Sigmoid colon (tissue), 7 donors: ENCODE measurements around the gene MRGPRF. TPM values are rescaled to one million over a fixed set of nuclear protein-coding genes. Genes with fewer than 3 reads are reported as not detected.
"Not testable (repeated sequence)": the region's sequence is repeated elsewhere in the genome, so short reads cannot be mapped to it uniquely, and the experiment has no call there.

Source experiments
- DNase-seq: peaks from one replicate; pipeline ENCODE4 v3.0.0-alpha.2; 2019
- H3K27ac ChIP-seq, 4 donors: fragments of 200-600 bp; sonication (generic); one replicate each; pipeline ENCODE4 v1.5.1; 2016 to 2019; ENCODE audit warnings: mild to moderate bottlenecking in 1 of 4
- H3K27me3 ChIP-seq, 3 donors: fragments of 200-600 bp; sonication (generic); one replicate each; pipeline ENCODE4 v1.5.1; 2019; ENCODE audit warnings: mild to moderate bottlenecking in 1 of 3
- H3K36me3 ChIP-seq, 4 donors: fragments of 200-600 bp; sonication (generic); one replicate each; pipeline ENCODE4 v1.5.1; 2016 to 2019
- H3K4me1 ChIP-seq, 4 donors: fragments of 200-600 bp; sonication (generic); one replicate each; pipeline ENCODE4 v1.5.1; 2017 to 2019
- H3K4me3 ChIP-seq, 4 donors: fragments of 200-600 bp; sonication (generic); one replicate each; pipeline ENCODE4 v1.5.1; 2017 to 2019; ENCODE audit warnings: mild to moderate bottlenecking in 2 of 4, moderate library complexity in 1 of 4
- H3K9me3 ChIP-seq, 4 donors: fragments of 200-600 bp in 3 of 4; sonication (generic) in 3 of 4; one replicate each; pipeline versions ENCODE4 v1.5.1 to v1.6.1; 2013 to 2019
- CTCF ChIP-seq, 4 experiments: fragments of 450-650 bp in 3 of 4; fragments of 200-600 bp in 1 of 4; IDR thresholded peaks; one replicate each; pipeline ENCODE4 v1.5.1; 2016 to 2019; ENCODE audit warnings: antibody characterized with exemption in 4 of 4, mild to moderate bottlenecking in 3 of 4, moderate library complexity in 2 of 4
- EP300 ChIP-seq, 4 donors: sonication (generic); formaldehyde crosslinking; IDR thresholded peaks; one replicate each; pipeline ENCODE4 v1.6.1; 2017; ENCODE audit warnings: antibody characterized with exemption in 4 of 4
- POLR2A ChIP-seq, 2 donors: fragments of 450-650 bp; IDR thresholded peaks; one replicate each; pipeline ENCODE4 v1.6.1; 2016; ENCODE audit warnings: antibody characterized with exemption in 2 of 2, mild to moderate bottlenecking in 2 of 2, moderate library complexity in 2 of 2
- POLR2AphosphoS5 ChIP-seq, 4 donors: sonication (generic); formaldehyde crosslinking; IDR thresholded peaks; one replicate each; pipeline ENCODE4 v1.6.1; 2017; ENCODE audit warnings: antibody characterized with exemption in 4 of 4
- WGBS, 2 donors: extraction: QIAGEN DNeasy Blood & Tissue Kit; methylation state at CpG; one replicate each; pipeline ENCODE4 v1.1.7; 2013; 5-methylcytosine and 5-hydroxymethylcytosine counted together
- intact Hi-C: fragments of 100-400 bp; cut with DNase I; formaldehyde crosslinking; loops from one replicate; pipeline ENCODE4 v1.15.1; 2023
- polyA plus RNA-seq, 3 donors: library from polyadenylated mRNA; stranded (reverse); fragments of 200-250 nt; gene quantifications; one replicate each; pipeline ENCODE4 v1.2.3, GENCODE V29; 2013
- total RNA-seq, 4 donors: library from RNA; depleted of rRNA; stranded (reverse); fragments of >200 nt; gene quantifications; one replicate each; pipeline ENCODE4 v1.1.0, GENCODE V29; 2016
- donor health status: healthy with polysubstance abuse.
- donor health status: Bipolar disorder and iron deficiency.
- donor health status: healthy.

MRGPRF gene
- total and polyA plus RNA-seq, 7 donors: 1.8 to 263 (median 118) TPM

GRCh38 chr11:69000831-69001242, 12.2 kb downstream of the MRGPRF start:
- peak overlapping the region; percentile 91 to 100 (median 98) for H3K27ac ChIP-seq
- TF ChIP-seq POLR2AphosphoS5 (IDR thresholded peaks at IDR 0.05) (peak; percentile 74 to 89 (median 78)), CTCF (IDR thresholded peaks at IDR 0.05) (peak; percentile 68 to 83 (median 70)), EP300 (IDR thresholded peaks at IDR 0.05) (peak in 2 of 4 donors; percentile 52 to 81), POLR2A (IDR thresholded peaks at IDR 0.05) (no peak)
- peaks cover 0 to 84% (median 82%) of the 10 kb centered on the region in 4 donors for H3K4me1 ChIP-seq
- DNase-seq: peak; percentile 93
- intact Hi-C loops: loop anchor here (5.0 kb wide), 1 partner anchor 54 kb away; no protein-coding TSS in a partner anchor
- WGBS, 2 donors: 52 to 71% methylated on average over 8 of the region's 8 CpGs
- no peaks in the 10 kb centered on the region for H3K9me3 ChIP-seq
- H3K27me3 ChIP-seq: no peaks in the 10 kb centered on the region
- peaks cover 19 to 26% (median 22%) of the 10 kb centered on the region in 4 donors for H3K36me3 ChIP-seq
- H3K4me3 ChIP-seq: no peak overlapping the region

GRCh38 chr11:69000391-69000790, 12.7 kb downstream of the MRGPRF start:
- DNase-seq: no peak
- H3K9me3 ChIP-seq: no peaks in the 10 kb centered on the region
- peak overlapping the region; percentile 91 to 100 (median 98) for H3K27ac ChIP-seq
- no peak overlapping the region for H3K4me3 ChIP-seq
- no peaks in the 10 kb centered on the region for H3K27me3 ChIP-seq
- H3K36me3 ChIP-seq: peaks cover 15 to 22% (median 18%) of the 10 kb centered on the region in 4 donors
- no peak for TF ChIP-seq POLR2A (IDR thresholded peaks at IDR 0.05)
- no peak for TF ChIP-seq EP300 (IDR thresholded peaks at IDR 0.05)
- no peak for TF ChIP-seq CTCF (IDR thresholded peaks at IDR 0.05)
- no peak for TF ChIP-seq POLR2AphosphoS5 (IDR thresholded peaks at IDR 0.05)
- 83 to 84% methylated on average over 5 of the region's 5 CpGs for WGBS, 2 donors
- intact Hi-C loops: loop anchor here (5.0 kb wide), 1 partner anchor 53 kb away; no protein-coding TSS in a partner anchor
- H3K4me1 ChIP-seq: peaks cover 0 to 79% (median 77%) of the 10 kb centered on the region in 4 donors

GRCh38 chr11:68999748-69000355, 13.2 kb downstream of the MRGPRF start:
- not testable (repeated sequence) for H3K27me3 ChIP-seq, H3K4me3 ChIP-seq, H3K9me3 ChIP-seq
- peaks cover 0 to 74% (median 72%) of the 10 kb centered on the region in 4 donors for H3K4me1 ChIP-seq
- TF ChIP-seq POLR2AphosphoS5 (IDR thresholded peaks at IDR 0.05): peak in 1 of 4 donors; percentile 3
- DNase-seq: peak; percentile 69
- intact Hi-C loops: loop anchor here (2.0 to 5.0 kb wide), 2 partner anchors 43 to 53 kb away; no protein-coding TSS in a partner anchor
- peak overlapping the region; percentile 91 to 100 (median 98) for H3K27ac ChIP-seq
- WGBS, 2 donors: 78 to 92% methylated on average over 12 of the region's 12 CpGs
- H3K36me3 ChIP-seq: peaks cover 9 to 17% (median 12%) of the 10 kb centered on the region in 4 donors

- Histone ChIP-seq H3K4me3 (no peak overlapping the region), H3K27me3 (no peaks in the 10 kb centered on the region), H3K36me3 (peaks cover 3 to 10% (median 6%) of the 10 kb centered on the region in 4 donors), H3K27ac (peak overlapping the region; percentile 91 to 100 (median 98)), H3K9me3 (no peaks in the 10 kb centered on the region), H3K4me1 (peaks cover 0 to 68% (median 65%) of the 10 kb centered on the region in 4 donors)
- intact Hi-C loops: loop anchor here (2.0 kb wide), 1 partner anchor 42 kb away; no protein-coding TSS in a partner anchor
- TF ChIP-seq POLR2AphosphoS5 (IDR thresholded peaks at IDR 0.05): peak in 2 of 4 donors; percentile 14 to 27
- no peak for TF ChIP-seq POLR2A (IDR thresholded peaks at IDR 0.05)
- TF ChIP-seq EP300 (IDR thresholded peaks at IDR 0.05): peak in 1 of 4 donors; percentile 5
- DNase-seq: peak; percentile 83
- WGBS, 2 donors: 73 to 84% methylated on average over 8 of the region's 8 CpGs
Measured at GRCh38 chr11:68999093-68999747, 13.8 kb downstream of the MRGPRF start.

- intact Hi-C loops: loop anchor here (2.0 kb wide), 1 partner anchor 42 kb away; no protein-coding TSS in a partner anchor
- TF ChIP-seq POLR2AphosphoS5 (IDR thresholded peaks at IDR 0.05) (peak in 2 of 4 donors; percentile 26 to 36), CTCF (IDR thresholded peaks at IDR 0.05) (no peak)
- no peak overlapping the region for H3K4me3 ChIP-seq
- peak overlapping the region; percentile 91 to 100 (median 98) for H3K27ac ChIP-seq
- H3K36me3 ChIP-seq: peaks cover 0 to 3% (median 0%) of the 10 kb centered on the region in 4 donors
- DNase-seq: peak; percentile 85
- H3K27me3 ChIP-seq: no peaks in the 10 kb centered on the region
- H3K9me3 ChIP-seq: no peaks in the 10 kb centered on the region
- WGBS, 2 donors: 35 to 43% methylated on average over 13 of the region's 13 CpGs
- peaks cover 0 to 60% (median 58%) of the 10 kb centered on the region in 4 donors for H3K4me1 ChIP-seq
Measured at GRCh38 chr11:68998390-68998911, 14.6 kb downstream of the MRGPRF start.
